SK-N-MC (cell line): ENCODE measurements around the gene OVOL3.
"Not testable (repeated sequence)": the region's sequence is repeated elsewhere in the genome, so short reads cannot be mapped to it uniquely, and the experiment has no call there.

Experiments used
- DNase-seq: peaks from one replicate; pipeline ENCODE4 v3.0.0-alpha.2; 2011; ENCODE audit warnings: low read depth, low spot score
- H3K27ac ChIP-seq: fragments of 200-600 bp; sonication (generic); 2 replicates; pipeline ENCODE4 v1.5.1; 2016; ENCODE audit warnings: mixed run types
- H3K36me3 ChIP-seq: fragments of 200-600 bp; sonication (generic); 2 replicates; pipeline ENCODE4 v1.6.1; 2017; ENCODE audit warnings: antibody characterized with exemption, low read length, mixed read lengths; ENCODE audit not compliant: insufficient read depth
- H3K4me3 ChIP-seq: fragments of 200-600 bp; sonication (generic); 2 replicates; pipeline ENCODE4 v1.5.1; 2016
- H3K9ac ChIP-seq: fragments of 200-600 bp; sonication (generic); 2 replicates; pipeline ENCODE4 v1.8.0; 2017; ENCODE audit warnings: mixed run types, mixed read lengths; ENCODE audit not compliant: insufficient read length
- H3K9me3 ChIP-seq: fragments of 200-600 bp; sonication (generic); 2 replicates; pipeline ENCODE4 v1.6.1; 2017; ENCODE audit warnings: low read depth, mild to moderate bottlenecking, antibody characterized with exemption, low read length, moderate library complexity, mixed read lengths
- EZH2 ChIP-seq: fragments of 200-600 bp; sonication (generic); IDR thresholded peaks from one replicate; pipeline ENCODE4 v1.6.1; 2017; ENCODE audit warnings: antibody characterized with exemption
- FOXP2 ChIP-seq: optimal IDR thresholded peaks from 2 replicates; pipeline ENCODE3; 2011; ENCODE audit warnings: mild to moderate bottlenecking, moderate library complexity; ENCODE audit not compliant: insufficient read depth; ENCODE audit errors: extremely low read length, control extremely low read depth
- POLR2AphosphoS5 ChIP-seq: IDR thresholded peaks from 2 replicates; pipeline ENCODE4 v1.6.1; 2012; ENCODE audit warnings: mild to moderate bottlenecking, low read depth, low read length, borderline replicate concordance

Gene OVOL3

DNA sequence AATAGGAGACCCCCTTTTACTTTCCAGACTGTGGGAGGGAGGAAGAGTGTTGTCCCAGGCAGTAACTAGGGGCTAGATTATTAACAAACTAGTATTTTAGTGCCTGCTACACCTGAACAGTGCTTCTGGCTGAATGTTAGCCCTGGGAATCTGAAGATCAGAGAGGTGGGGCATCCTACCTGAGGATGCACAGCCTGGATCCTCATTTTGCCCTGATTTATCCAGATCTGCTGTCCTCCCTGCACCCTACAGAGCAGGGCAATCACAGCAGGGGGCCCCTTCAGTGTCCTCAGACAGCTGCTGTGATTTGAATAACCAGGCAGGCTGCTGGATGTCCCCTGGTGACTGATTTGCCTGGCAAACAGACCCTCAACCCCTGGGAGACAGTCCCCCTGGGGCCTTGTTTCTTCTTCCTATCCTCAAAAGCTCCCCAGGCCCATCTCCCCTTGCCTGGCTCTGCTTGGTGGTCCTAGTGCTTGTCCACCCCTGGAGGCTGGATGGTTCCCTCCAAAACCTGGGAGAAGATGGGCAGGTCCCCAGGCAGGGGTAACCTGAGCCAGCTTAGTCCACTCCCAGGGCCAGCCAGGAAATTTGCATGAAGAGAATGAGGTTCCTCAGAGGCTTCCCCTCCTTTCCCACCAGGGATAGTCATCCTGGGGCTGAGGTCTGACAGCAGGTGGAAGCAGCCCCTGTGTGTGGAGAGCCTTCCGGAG, at the start of gene OVOL3:
Gene OVOL3 (plus strand): TSS at position 657 of the 713 bp plus-strand sequence. CDS start 60 bp downstream, outside the sequence.
- no peak for DNase-seq
- Histone ChIP-seq H3K4me3 (no peak within 1 kb of the TSS), H3K27ac (no peak within 1 kb of the TSS), H3K9ac (no peak within 1 kb of the TSS), H3K36me3 (peaks cover 7% of the 10 kb centered on the region; the same call in 1 of the 2 replicates), H3K9me3 (no peaks in the 10 kb centered on the region)
- TF ChIP-seq POLR2AphosphoS5 = no peak
- TF ChIP-seq FOXP2 = no peak
- no peak for TF ChIP-seq EZH2

GRCh38 chr19:36061367-36061766, 49.6 kb upstream of the OVOL3 start:
- no peak overlapping the region for H3K9ac ChIP-seq
- no peak for DNase-seq
- TF ChIP-seq EZH2 = no peak
- no peak overlapping the region for H3K4me3 ChIP-seq
- no peak overlapping the region for H3K27ac ChIP-seq
- peaks cover 35% of the 10 kb centered on the region; the same call in 1 of the 2 replicates for H3K36me3 ChIP-seq
- H3K9me3 ChIP-seq = no peaks in the 10 kb centered on the region

- no peak overlapping the region for H3K4me3 ChIP-seq
- H3K36me3 ChIP-seq = peaks cover 34% of the 10 kb centered on the region; the same call in 1 of the 2 replicates
- TF ChIP-seq FOXP2 (no peak), POLR2AphosphoS5 (no peak), EZH2 (no peak)
- no peak overlapping the region for H3K27ac ChIP-seq
- no peak for DNase-seq
- H3K9ac ChIP-seq = no peak overlapping the region
- no peaks in the 10 kb centered on the region for H3K9me3 ChIP-seq
Observed at GRCh38 chr19:36064826-36065225, 46.1 kb upstream of the OVOL3 start.

GRCh38 chr19:36067681-36068080, 43.3 kb upstream of the OVOL3 start:
- no peak overlapping the region for H3K27ac ChIP-seq
- H3K9me3 ChIP-seq = no peaks in the 10 kb centered on the region
- no peak for DNase-seq
- no peak overlapping the region for H3K4me3 ChIP-seq
- no peak overlapping the region for H3K9ac ChIP-seq
- peaks cover 27% of the 10 kb centered on the region; the same call in 1 of the 2 replicates for H3K36me3 ChIP-seq
- TF ChIP-seq EZH2 (no peak), POLR2AphosphoS5 (no peak), FOXP2 (no peak)

DNA sequence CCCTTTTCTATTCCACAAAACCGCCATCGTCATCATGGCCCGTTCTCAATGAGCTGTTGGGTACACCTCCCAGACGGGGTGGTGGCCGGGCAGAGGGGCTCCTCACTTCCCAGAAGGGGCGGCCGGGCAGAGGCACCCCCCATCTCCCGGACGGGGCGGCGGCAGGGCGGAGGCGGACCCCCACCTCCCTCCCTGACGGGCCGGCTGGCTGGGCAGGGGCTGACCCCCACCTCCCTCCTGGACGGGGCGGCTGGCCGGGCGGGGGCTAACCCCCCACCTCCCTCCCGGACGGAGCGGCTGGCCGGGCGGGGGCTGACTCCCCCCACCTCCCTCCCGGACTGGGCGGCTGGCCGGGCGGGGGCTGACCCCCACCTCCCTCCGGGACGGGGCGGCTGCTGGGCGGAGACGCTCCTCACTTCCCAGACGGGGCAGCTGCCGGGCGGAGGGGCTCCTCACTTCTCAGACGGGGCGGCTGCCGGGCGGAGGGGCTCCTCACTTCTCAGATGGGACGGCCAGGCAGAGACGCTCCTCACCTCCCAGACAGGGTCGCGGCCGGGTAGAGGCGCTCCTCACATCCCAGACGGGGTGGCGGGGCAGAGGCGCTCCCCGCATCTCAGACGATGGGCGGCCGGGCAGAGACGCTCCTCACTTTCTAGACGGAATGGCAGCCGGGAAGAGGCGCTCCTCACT, 42.0 kb upstream of the OVOL3 start:
- H3K9ac ChIP-seq, H3K4me3 ChIP-seq, H3K9me3 ChIP-seq, DNase-seq, H3K27ac ChIP-seq: not testable (repeated sequence)
- H3K36me3 ChIP-seq = peaks cover 37% of the 10 kb centered on the region; the same call in 1 of the 2 replicates

- no peak overlapping the region for H3K27ac ChIP-seq
Observed at GRCh38 chr19:36072081-36072480, 38.9 kb upstream of the OVOL3 start.

DNA sequence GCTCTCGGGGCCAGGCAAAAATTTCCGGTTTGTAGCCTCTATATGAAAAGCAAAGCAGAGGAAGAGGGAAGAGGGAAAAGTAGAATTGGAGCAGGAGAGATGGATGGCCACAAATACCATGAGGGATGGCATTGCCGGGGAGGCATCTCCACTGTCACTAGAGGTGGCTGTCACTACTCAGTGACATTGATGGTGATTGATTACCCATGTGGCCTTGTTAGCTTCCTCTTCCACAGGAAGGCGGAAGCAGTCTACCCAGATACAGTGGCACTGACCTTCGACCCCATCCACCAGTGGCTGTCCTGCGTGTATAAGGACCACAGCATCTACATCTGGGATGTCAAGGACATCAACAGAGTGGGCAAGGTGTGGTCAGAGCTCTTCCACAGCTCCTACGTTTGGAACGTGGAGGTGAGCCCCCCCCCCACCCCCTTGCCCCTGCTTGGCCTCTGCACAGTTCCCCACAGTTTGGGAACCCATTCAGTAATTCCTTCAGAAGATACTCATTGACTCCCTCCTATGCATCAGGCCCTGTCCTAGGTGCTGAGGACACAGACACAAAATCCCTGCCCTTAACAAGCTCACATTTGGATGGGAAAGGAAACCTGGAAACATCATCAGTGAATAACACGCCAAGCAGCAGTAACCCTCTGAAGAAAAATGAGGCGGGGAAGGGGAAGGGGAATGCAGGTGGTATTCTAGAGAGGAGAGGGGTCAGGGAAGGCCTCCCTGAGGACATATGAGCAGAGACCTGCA, 37.6 kb upstream of the OVOL3 start:
- no peak overlapping the region for H3K4me3 ChIP-seq
- H3K27ac ChIP-seq = no peak overlapping the region
- no peak for TF ChIP-seq POLR2AphosphoS5
- TF ChIP-seq FOXP2 = no peak
- TF ChIP-seq EZH2 = no peak
- no peak overlapping the region for H3K9ac ChIP-seq
- peaks cover 31% of the 10 kb centered on the region; the same call in 1 of the 2 replicates for H3K36me3 ChIP-seq
- no peak for DNase-seq
- H3K9me3 ChIP-seq = no peaks in the 10 kb centered on the region

More at GRCh38 chr19:36072081-36072480, 38.9 kb upstream of the OVOL3 start:
- DNase-seq = no peak
- no peaks in the 10 kb centered on the region for H3K9me3 ChIP-seq
- no peak overlapping the region for H3K4me3 ChIP-seq
- no peak for TF ChIP-seq FOXP2
- no peak for TF ChIP-seq POLR2AphosphoS5
- no peak for TF ChIP-seq EZH2
- no peak overlapping the region for H3K9ac ChIP-seq
- peaks cover 41% of the 10 kb centered on the region; the same call in 1 of the 2 replicates for H3K36me3 ChIP-seq

- DNase-seq = no peak
- Histone ChIP-seq H3K4me3 (no peak overlapping the region), H3K36me3 (peaks cover 42% of the 10 kb centered on the region), H3K9me3 (no peaks in the 10 kb centered on the region), H3K9ac (no peak overlapping the region), H3K27ac (no peak overlapping the region)
- TF ChIP-seq FOXP2 (no peak), EZH2 (no peak), POLR2AphosphoS5 (no peak)
Observed at GRCh38 chr19:36079389-36079945, 31.5 kb upstream of the OVOL3 start.

DNA sequence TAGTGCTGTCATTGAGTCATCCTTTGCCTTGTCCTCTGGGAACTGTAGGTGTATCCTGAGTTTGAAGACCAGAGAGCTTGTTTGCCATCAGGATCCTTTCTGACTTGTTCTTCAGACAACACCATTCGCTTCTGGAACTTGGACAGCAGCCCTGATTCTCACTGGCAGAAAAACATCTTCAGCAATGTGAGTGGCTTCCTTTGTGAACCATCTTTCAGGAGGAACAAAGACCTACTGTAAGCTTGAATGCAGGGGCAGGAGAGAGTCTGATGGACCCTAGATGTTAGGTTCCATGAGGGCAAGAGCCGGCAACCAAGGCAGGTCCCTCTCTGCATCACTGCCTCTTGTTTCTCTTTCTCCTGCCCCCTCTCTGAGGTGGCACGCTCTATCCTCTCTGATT, 29.6 kb upstream of the OVOL3 start:
- Histone ChIP-seq H3K27ac (no peak overlapping the region), H3K4me3 (no peak overlapping the region), H3K9ac (no peak overlapping the region), H3K9me3 (no peaks in the 10 kb centered on the region), H3K36me3 (peaks cover 38% of the 10 kb centered on the region)
- DNase-seq = no peak
- no peak for TF ChIP-seq FOXP2
- TF ChIP-seq POLR2AphosphoS5 = no peak
- no peak for TF ChIP-seq EZH2
